Aorta (tissue), 5 donors: ENCODE data around the gene GPR33. TPM values are rescaled to one million over a fixed set of nuclear protein-coding genes. Genes with fewer than 3 reads are reported as not detected.
A peak's percentile ranks its signal among the peaks of the same experiment; 100 is the strongest.
"Not testable (repeated sequence)": the region's sequence is repeated elsewhere in the genome, so short reads cannot be mapped to it uniquely, and the experiment has no call there.

Experiments
- ATAC-seq: fragments of 200-7000 bp; cut with Tn5 transposase; one replicate; pipeline ENCODE4 v1.9.1; 2022; ENCODE audit warnings: moderate library complexity; ENCODE audit not compliant: low FRiP score
- DNase-seq, 2 donors: peaks; one replicate each; pipeline ENCODE4 v3.0.0-alpha.2; 2020
- H3K27ac ChIP-seq, 2 donors: one replicate each; pipeline ENCODE4 v1.5.1; 2013; ENCODE audit warnings: low read length in 2 of 2, mild to moderate bottlenecking in 2 of 2, moderate library complexity in 2 of 2, control low read depth in 1 of 2, inconsistent platforms in 1 of 2, low read depth in 1 of 2
- H3K27me3 ChIP-seq, 2 donors: one replicate each; pipeline ENCODE4 v1.6.1; 2013; ENCODE audit warnings: control low read depth in 1 of 2, low read length in 1 of 2, mild to moderate bottlenecking in 1 of 2, moderate library complexity in 1 of 2; ENCODE audit not compliant: insufficient read depth in 2 of 2, control insufficient read depth in 1 of 2
- H3K36me3 ChIP-seq, 2 donors: one replicate each; pipeline ENCODE4 v1.6.1; 2013; ENCODE audit warnings: control low read depth in 1 of 2, low read length in 1 of 2, mild to moderate bottlenecking in 1 of 2; ENCODE audit not compliant: insufficient read depth in 2 of 2, control insufficient read depth in 1 of 2
- H3K4me1 ChIP-seq, 2 donors: one replicate each; pipeline ENCODE4 v1.6.1; 2013; ENCODE audit warnings: low read length in 2 of 2, control low read depth in 1 of 2, mild to moderate bottlenecking in 1 of 2, moderate library complexity in 1 of 2; ENCODE audit not compliant: insufficient read depth in 2 of 2, control insufficient read depth in 1 of 2
- H3K4me3 ChIP-seq, 2 donors: one replicate each; pipeline ENCODE4 v1.5.1; 2013; ENCODE audit warnings: low read length in 2 of 2, control low read depth in 1 of 2, mild to moderate bottlenecking in 1 of 2
- H3K9me3 ChIP-seq: one replicate; pipeline ENCODE4 v1.6.1; 2013; ENCODE audit warnings: mild to moderate bottlenecking, low read length; ENCODE audit not compliant: control insufficient read depth
- WGBS, 2 donors: extraction: QIAGEN DNeasy Blood & Tissue Kit; methylation state at CpG; one replicate each; pipeline ENCODE4 v1.1.7; 2013; 5-methylcytosine and 5-hydroxymethylcytosine counted together
- intact Hi-C, 2 donors: fragments of 100-400 bp; cut with DNase I; formaldehyde crosslinking; loops; one replicate each; pipeline versions ENCODE4 v1.14.2 to v1.15.0; 2022
- polyA plus RNA-seq, 2 donors: library from polyadenylated mRNA; stranded (reverse); fragments of 200-250 nt; gene quantifications; one replicate each; pipeline ENCODE4 v1.2.3, GENCODE V29; 2013
- total RNA-seq, 2 donors: library from RNA; stranded (reverse); fragmentation: NEBNext Ultra II Directional; extraction: Animal tissue kit (Norgen Biotek cat#: 25700); gene quantifications; one replicate each; pipeline ENCODE4 v1.2.1, GENCODE V29; 2021
- donor health status: healthy with polysubstance abuse.
- donor health status: Bipolar disorder and iron deficiency.
- donor health status: DM: no; HTN: no; CAD: no.
- donor health status: DM: no; HTN: no; CAD: no.
- donor health status: DM: yes; HTN: yes; CAD: no.

Gene GPR33
- total and polyA plus RNA-seq, 4 donors, result not detected

DNA sequence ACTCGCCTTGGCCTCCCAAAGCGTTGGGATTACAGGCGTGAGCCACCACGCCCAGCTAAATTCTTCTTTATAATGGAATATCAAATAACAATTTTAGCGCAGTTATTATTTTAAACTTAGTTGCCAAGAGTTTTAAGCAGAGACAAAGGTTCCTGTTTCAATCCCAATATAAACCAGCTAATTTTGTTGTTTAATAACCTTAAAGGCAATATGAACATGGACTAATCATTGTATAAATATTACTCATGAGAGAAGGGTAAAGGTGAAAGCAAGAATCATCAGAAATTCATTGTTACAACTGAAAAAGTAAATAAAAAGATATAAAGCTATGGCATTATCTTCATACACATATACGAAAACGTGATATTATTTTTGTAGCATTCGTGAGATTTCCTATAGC lies 38.7 kb downstream of the GPR33 start:
- Histone ChIP-seq H3K4me3 (no peak overlapping the region), H3K27me3 (no peaks in the 10 kb centered on the region), H3K4me1 (no peaks in the 10 kb centered on the region), H3K36me3 (no peaks in the 10 kb centered on the region), H3K27ac (no peak overlapping the region), H3K9me3 (no peaks in the 10 kb centered on the region)
- WGBS, 2 donors, result 77 to 80% methylated on average over 8 of the region's 8 CpGs
- intact Hi-C loops, result no loop called here
- ATAC-seq, result no peak
- DNase-seq, result no peak

DNA sequence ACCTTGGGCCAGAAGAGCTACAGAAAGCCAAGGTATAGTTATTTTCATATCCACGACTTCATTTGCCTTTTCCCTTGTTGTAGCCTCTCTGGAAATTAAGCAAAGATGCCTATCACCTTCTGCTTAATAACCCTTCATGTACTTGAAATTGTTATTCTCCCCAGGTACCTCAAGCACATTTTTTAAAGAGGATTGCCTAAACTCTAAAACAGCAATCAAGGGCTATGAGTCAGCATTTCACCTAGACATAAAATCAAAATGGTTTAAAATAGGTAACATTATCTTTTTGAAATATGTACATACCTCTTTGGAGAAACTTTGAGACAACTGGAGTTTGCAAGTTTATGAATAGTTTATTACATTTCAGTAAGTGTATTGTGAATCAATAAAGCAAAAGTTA lies 42.1 kb downstream of the GPR33 start:
- WGBS, 2 donors, result 84 to 91% methylated on average over 1 of the region's 1 CpG
- H3K4me1 ChIP-seq, result no peaks in the 10 kb centered on the region
- DNase-seq, result no peak
- ATAC-seq, result no peak
- intact Hi-C loops, result no loop called here
- H3K9me3 ChIP-seq, result no peaks in the 10 kb centered on the region
- H3K27ac ChIP-seq, result no peak overlapping the region
- H3K36me3 ChIP-seq, result no peaks in the 10 kb centered on the region
- no peaks in the 10 kb centered on the region for H3K27me3 ChIP-seq
- H3K4me3 ChIP-seq, result no peak overlapping the region

DNA sequence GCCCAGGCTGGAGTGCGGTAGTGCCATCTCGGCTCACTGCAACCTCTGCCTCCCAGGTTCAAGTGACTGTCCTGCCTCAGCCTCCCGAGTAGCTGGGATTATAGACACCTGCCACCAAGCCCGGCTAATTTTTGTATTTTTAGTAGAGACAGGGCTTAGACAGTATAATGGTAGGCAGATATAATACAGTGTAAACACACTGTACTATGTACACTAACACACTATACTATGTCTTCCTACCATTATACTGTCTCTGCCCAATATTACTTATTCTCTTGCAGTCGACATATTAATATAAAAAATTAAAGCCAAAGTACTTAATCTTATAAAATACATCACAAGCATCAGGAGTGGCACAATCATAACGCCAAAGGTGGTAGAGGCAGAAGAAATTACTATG lies 45.6 kb downstream of the GPR33 start:
- intact Hi-C loops, result no loop called here
- Histone ChIP-seq H3K27me3 (no peaks in the 10 kb centered on the region), H3K4me3 (no peak overlapping the region), H3K9me3 (no peaks in the 10 kb centered on the region), H3K27ac (no peak overlapping the region), H3K4me1 (no peaks in the 10 kb centered on the region), H3K36me3 (no peaks in the 10 kb centered on the region)
- ATAC-seq, result no peak
- 70 to 72% methylated on average over 6 of the region's 6 CpGs for WGBS, 2 donors
- no peak for DNase-seq

DNA sequence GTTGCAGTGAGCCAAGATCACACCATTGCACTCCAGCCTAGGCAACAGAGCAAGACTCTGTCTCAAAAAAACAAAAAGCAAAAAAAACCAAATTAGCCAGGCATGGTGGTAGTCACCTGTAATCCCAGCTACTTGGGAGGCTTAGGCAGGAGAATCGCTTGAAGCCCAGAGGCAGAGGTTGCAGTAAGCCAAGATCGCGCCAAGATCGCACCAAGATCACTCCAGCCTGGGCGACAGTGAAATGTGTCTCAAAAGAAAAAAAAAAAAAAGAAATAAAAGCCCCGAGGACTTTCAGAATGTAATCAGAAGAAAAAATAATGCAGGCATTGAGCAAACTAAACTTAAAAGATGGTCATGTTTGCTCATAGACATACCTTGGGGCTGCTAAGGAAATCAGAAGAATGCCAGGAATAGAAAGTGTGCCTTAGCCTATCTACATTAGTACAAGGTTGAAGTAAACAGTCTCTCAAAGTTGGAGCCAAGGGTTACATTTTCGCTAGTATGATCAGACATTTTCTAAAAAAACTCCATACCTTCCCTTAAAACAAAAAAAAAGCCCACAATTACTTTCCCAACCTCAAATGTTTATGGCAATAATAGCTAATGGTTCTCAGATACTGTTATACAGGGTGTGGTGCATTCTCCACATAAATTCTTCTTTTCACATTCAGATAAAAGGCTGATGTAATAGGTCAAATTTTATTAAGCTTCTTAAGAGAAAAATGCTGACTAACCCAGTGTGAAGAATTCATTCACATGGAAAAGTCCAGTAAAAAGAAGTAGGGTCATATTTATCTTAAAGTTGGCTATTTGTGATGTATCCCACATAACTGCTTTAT lies 46.3 kb downstream of the GPR33 start:
- peak; percentile 77 for ATAC-seq
- intact Hi-C loops, result no loop called here
- H3K27ac ChIP-seq, result peak overlapping the region in 1 of 2 donors; percentile 57

DNA sequence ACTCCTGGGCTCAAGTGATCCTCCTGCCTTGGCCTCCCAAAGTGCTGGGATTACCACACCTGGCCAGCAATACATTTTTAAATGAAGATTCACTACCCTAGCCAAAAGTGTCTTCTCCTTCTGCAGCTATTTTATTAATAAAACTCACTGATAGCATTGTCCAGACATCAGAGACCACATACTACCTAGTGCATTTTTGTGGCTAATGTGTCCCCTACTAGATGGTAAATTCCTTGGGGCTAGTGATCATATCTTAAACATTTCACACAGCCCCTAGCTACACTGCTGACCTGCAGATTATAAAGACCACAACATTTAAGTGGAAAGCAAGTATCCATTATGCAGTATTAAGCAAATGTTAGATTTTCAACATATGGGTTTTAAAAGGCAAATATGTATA lies 47.6 kb downstream of the GPR33 start:
- intact Hi-C loops, result no loop called here
- H3K4me1 ChIP-seq, result no peaks in the 10 kb centered on the region
- H3K9me3 ChIP-seq, result no peaks in the 10 kb centered on the region
- no peak for ATAC-seq
- H3K36me3 ChIP-seq, result no peaks in the 10 kb centered on the region
- no peaks in the 10 kb centered on the region for H3K27me3 ChIP-seq
- H3K4me3 ChIP-seq, result no peak overlapping the region
- no peak overlapping the region for H3K27ac ChIP-seq
- DNase-seq, result no peak

More for the DNA sequence above, 46.3 kb downstream of the GPR33 start:
- Histone ChIP-seq H3K9me3 (no peaks in the 10 kb centered on the region), H3K36me3 (no peaks in the 10 kb centered on the region), H3K4me3 (no peak overlapping the region), H3K4me1 (no peaks in the 10 kb centered on the region), H3K27me3 (no peaks in the 10 kb centered on the region)
- WGBS, 2 donors, result 38 to 50% methylated on average over 7 of the region's 7 CpGs
- no peak for DNase-seq

DNA sequence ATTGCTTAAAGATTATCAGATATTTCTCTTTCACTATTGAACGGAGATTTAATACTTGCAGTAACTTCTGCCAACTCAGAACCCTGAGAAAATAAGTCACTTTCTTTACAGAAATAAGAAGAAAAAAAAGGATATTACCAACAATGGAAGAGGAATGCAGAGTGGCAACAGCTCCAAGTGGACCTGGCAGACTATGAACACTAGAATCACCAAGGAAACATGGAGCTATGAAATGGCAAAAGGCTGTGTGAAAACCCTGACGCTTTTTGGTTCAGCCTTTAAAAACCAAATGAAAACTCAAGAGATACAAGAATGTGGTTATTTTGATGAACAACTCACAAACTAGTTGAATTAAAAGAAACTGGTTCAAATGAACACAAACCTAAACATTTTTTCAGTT lies 48.3 kb downstream of the GPR33 start:
- intact Hi-C loops, result no loop called here
- 5 to 7% methylated on average over 2 of the region's 2 CpGs for WGBS, 2 donors
- Histone ChIP-seq H3K27me3 (no peaks in the 10 kb centered on the region), H3K9me3 (no peaks in the 10 kb centered on the region), H3K4me3 (no peak overlapping the region), H3K27ac (no peak overlapping the region), H3K36me3 (no peaks in the 10 kb centered on the region), H3K4me1 (no peaks in the 10 kb centered on the region)
- ATAC-seq (no peak), DNase-seq (no peak)

DNA sequence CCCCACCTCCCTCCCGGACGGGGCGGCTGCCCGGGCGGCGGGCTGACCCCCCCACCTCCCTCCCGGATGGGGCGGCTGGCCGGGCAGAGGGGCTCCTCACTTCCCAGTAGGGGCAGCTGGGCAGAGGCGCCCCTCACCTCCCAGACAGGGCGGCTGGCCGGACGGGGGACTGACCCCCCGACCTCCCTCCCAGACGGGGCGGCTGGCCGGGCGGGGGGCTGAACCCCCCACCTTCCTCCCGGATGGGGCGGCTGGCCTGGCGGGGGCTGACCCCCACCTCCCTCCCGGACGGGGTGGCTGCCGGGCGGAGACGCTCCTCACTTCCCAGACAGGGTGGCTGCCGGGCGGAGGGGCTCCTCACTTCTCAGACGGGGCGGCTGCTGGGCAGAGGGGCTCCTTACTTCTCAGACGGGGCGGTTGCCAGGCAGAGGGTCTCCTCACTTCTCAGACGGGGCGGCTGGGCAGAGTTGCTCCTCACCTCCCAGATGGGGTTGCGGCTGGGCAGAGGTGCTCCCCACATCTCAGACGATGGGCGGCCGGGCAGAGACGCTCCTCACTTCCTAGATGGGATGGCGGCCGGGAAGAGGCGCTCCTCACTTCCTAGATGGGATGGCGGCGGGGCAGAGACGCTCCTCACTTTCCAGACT lies 50.7 kb downstream of the GPR33 start:
- intact Hi-C loops, result not testable (repeated sequence)

DNA sequence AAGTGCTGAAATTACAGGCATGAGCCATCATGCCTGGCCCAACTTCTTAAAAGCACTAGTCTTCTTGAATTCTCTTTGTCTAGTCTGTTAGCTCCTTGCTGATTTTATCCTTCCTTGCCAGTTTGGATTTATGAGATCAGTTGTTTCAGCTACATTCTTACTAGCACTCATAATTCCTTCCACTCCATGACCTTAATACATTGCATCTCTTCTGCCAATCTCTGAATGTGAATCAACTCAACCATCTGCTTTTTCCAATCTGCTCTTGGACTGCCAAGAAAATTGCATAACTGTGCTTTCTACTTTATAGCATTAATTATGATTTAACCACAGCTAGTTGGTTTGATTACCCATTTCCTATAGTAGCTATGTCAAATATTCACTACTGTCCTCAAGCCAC lies 52.6 kb downstream of the GPR33 start:
- Histone ChIP-seq H3K9me3 (no peaks in the 10 kb centered on the region), H3K36me3 (no peaks in the 10 kb centered on the region), H3K27me3 (no peaks in the 10 kb centered on the region), H3K4me1 (no peaks in the 10 kb centered on the region), H3K27ac (peak overlapping the region in 1 of 2 donors; percentile 67), H3K4me3 (no peak overlapping the region)
- intact Hi-C loops, result no loop called here
- DNase-seq (no peak), ATAC-seq (peak; percentile 82)

More for the DNA sequence above, 50.7 kb downstream of the GPR33 start:
- H3K36me3 ChIP-seq, H3K9me3 ChIP-seq, H3K27ac ChIP-seq, H3K4me1 ChIP-seq, H3K27me3 ChIP-seq, ATAC-seq, H3K4me3 ChIP-seq, DNase-seq: not testable (repeated sequence)
- WGBS, 2 donors, result 94 to 100% methylated on average over 4 to 45 of the region's 45 CpGs
